Esophagus muscularis mucosa (tissue), 3 donors: ENCODE results near the gene DGKD.

Experiments
- POLR2AphosphoS5 ChIP-seq, 2 donors: sonication (generic); formaldehyde crosslinking; IDR thresholded peaks; one replicate each; pipeline ENCODE4 v1.6.1; 2017; ENCODE audit warnings: antibody characterized with exemption in 2 of 2
- TF ChIP-seq, protein P1 (sequence below), 3 experiments: fragments of 200-600 bp in 2 of 3; fragments of 450-650 bp in 1 of 3; sonication (generic) in 2 of 3; IDR thresholded peaks; one replicate each; pipeline ENCODE4 v1.5.1; 2017 to 2019; ENCODE audit warnings: antibody characterized with exemption in 3 of 3, mild to moderate bottlenecking in 2 of 3, moderate library complexity in 1 of 3

GRCh38 chr2:233406865-233407264, 52.6 kb downstream of the DGKD start:
- TF ChIP-seq, protein P1, sequence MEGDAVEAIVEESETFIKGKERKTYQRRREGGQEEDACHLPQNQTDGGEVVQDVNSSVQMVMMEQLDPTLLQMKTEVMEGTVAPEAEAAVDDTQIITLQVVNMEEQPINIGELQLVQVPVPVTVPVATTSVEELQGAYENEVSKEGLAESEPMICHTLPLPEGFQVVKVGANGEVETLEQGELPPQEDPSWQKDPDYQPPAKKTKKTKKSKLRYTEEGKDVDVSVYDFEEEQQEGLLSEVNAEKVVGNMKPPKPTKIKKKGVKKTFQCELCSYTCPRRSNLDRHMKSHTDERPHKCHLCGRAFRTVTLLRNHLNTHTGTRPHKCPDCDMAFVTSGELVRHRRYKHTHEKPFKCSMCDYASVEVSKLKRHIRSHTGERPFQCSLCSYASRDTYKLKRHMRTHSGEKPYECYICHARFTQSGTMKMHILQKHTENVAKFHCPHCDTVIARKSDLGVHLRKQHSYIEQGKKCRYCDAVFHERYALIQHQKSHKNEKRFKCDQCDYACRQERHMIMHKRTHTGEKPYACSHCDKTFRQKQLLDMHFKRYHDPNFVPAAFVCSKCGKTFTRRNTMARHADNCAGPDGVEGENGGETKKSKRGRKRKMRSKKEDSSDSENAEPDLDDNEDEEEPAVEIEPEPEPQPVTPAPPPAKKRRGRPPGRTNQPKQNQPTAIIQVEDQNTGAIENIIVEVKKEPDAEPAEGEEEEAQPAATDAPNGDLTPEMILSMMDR (IDR thresholded peaks at IDR 0.05) = no peak
- TF ChIP-seq POLR2AphosphoS5 (IDR thresholded peaks at IDR 0.05) = no peak
